Subcutaneous adipose tissue (tissue), 4 donors: ENCODE data around the gene COL4A5. TPM values are rescaled to one million over a fixed set of nuclear protein-coding genes. Genes with fewer than 3 reads are reported as not detected.

Experiments used
- total RNA-seq, 4 donors: library from RNA; depleted of rRNA; stranded (reverse); fragments of >200 nt; gene quantifications; one replicate each; pipeline ENCODE4 v1.1.0, GENCODE V29; 2016
- TF ChIP-seq, protein P1 (sequence below): fragments of 450-650 bp; IDR thresholded peaks from one replicate; pipeline ENCODE4 v1.5.1; 2016; ENCODE audit warnings: low read depth, mild to moderate bottlenecking, control low read depth, antibody characterized with exemption, moderate library complexity

Gene COL4A5
- total RNA-seq, 4 donors from 2014 or later: 1.8 to 6.8 (median 3.2) TPM

DNA sequence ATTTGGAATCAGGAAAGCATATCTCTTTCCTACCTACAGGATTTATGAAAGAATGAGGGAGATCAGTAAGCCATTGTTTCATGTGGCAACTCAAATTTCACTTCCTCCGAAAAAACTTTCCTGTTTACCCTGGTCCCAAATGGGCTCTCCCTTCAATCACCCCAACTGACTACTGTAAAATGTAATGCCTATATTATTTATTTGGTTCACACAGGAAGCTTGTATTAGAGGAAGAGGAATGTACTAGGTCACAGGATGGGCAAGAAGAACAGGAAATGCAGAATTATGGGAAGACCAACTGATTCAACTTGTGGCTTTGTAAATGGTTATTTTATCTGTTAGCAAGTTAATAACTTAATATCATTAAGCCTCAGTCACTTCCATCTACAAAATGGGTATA is 24.5 kb upstream of the COL4A5 start:
- TF ChIP-seq, protein P1, sequence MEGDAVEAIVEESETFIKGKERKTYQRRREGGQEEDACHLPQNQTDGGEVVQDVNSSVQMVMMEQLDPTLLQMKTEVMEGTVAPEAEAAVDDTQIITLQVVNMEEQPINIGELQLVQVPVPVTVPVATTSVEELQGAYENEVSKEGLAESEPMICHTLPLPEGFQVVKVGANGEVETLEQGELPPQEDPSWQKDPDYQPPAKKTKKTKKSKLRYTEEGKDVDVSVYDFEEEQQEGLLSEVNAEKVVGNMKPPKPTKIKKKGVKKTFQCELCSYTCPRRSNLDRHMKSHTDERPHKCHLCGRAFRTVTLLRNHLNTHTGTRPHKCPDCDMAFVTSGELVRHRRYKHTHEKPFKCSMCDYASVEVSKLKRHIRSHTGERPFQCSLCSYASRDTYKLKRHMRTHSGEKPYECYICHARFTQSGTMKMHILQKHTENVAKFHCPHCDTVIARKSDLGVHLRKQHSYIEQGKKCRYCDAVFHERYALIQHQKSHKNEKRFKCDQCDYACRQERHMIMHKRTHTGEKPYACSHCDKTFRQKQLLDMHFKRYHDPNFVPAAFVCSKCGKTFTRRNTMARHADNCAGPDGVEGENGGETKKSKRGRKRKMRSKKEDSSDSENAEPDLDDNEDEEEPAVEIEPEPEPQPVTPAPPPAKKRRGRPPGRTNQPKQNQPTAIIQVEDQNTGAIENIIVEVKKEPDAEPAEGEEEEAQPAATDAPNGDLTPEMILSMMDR: no peak

DNA sequence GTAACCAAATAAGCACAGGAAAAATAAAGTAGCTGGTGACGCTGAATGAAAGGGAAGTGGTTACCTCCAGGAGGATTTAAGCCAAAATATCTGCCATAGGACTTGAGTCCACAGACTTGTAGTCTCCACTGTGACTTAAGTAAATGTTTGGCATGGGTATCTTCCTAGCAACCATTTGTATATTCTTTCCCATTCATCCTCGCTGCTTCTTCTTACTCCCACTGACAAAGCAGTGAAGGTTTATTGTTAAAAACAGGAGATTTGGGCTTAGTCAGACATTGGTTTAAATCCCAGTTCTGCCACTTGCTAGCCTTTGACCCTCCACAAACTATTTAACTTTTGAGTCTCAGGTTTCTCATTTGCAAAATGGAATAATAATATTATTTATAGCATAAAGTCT is 23.7 kb upstream of the COL4A5 start:
- TF ChIP-seq, protein P1: no peak

DNA sequence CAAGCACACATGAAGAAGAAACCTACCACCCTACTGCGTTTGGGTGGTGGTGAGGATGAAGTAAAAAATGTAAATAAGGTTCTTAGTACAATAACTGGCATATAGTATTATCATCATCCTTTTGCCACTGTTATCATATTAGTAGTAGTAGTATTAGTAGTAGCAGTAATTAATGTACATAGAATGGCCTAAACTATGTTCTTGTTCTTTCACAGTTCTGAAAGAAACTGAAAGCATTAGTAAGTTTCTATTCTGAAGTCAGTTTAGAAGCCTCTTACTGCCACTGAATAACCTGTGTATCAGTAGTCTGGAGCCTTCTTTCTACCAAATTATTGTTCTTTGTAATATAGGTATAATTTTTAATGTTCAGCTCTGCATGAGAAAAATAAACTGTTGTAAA is 22.4 kb upstream of the COL4A5 start:
- TF ChIP-seq, protein P1: no peak

DNA sequence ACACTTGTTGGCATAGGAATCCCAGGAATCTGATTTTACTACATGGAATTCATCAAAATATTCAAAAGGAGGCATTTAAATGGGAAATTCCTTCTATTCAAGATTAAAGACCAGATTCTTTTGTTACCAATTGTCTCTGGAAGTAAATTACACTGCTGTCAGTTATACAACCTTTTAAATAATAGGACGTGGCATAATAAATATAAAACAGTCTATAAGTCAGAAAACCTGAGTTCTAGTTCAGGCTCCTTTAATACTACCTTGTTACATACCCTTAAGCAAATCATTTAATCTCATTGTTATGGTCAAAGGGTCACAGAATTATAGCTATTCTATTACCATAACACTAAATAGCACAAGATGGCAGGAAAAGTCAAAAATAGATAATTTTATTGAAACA is 20.2 kb upstream of the COL4A5 start:
- TF ChIP-seq, protein P1: no peak

DNA sequence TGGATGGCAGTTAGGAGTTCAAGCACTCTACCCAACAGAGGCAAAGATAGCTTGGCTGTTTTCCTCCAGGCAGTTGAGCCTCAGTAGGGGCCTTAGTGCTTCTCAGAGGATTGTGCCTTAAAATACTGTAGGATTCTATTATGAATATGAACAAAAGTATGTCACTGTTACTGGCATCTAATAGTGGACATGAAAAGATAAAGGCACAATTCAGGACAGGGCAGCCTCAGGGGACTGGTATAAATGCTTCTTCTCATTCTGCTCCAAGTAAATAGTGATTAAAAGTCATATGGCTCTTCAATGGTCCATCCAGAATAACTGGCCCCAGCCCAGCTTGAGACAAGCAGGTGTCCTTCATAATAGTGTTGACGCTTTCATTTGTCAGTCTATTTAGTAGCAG is 19.2 kb upstream of the COL4A5 start:
- TF ChIP-seq, protein P1: no peak

DNA sequence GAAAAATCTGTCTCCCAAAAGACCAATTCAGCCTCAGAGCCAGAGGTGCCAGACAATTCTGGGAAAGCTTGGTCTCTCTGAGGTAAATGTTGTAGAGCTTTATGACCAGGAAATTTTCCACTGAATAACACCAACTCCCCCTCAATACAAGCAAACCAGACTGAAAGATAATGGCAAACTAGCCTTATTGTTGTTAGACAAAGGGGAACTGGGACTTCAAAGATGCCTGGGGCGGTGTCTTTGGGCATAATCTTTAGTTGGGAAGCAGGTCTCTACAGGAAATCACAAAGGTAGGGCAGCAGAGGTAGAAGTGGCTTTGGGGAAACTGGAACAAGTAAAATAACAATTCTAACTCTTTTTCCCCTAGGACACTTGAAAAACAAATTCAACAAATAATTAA is 13.4 kb upstream of the COL4A5 start:
- TF ChIP-seq, protein P1: no peak

DNA sequence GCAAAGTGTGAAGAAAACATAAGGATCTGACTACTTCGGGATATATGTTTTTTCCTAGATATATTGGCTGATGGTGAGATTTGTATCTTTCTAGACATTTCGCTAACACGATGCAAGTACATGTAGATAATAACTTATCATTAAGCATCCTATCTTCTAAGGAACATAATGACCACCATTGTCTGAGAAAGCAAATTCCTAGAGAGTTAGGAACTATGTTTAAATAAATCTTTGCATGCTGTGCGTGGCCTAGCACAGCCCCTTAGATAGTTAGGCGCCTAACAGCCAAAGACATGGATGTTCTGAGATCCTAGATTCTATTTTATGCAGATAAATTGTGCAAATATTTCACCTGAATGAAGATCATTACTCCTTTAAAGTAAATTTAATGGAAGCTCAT is 4.4 kb upstream of the COL4A5 start:
- TF ChIP-seq, protein P1: no peak
